HK-2 (cell line): ENCODE results near the gene CSH1.
"Not testable (repeated sequence)": the region's sequence is repeated elsewhere in the genome, so short reads cannot be mapped to it uniquely, and the experiment has no call there.

Experiments
- DNase-seq: peaks from one replicate; pipeline ENCODE4 v3.0.0-alpha.2; 2018; ENCODE audit not compliant: unreplicated experiment

CSH1 gene

DNA sequence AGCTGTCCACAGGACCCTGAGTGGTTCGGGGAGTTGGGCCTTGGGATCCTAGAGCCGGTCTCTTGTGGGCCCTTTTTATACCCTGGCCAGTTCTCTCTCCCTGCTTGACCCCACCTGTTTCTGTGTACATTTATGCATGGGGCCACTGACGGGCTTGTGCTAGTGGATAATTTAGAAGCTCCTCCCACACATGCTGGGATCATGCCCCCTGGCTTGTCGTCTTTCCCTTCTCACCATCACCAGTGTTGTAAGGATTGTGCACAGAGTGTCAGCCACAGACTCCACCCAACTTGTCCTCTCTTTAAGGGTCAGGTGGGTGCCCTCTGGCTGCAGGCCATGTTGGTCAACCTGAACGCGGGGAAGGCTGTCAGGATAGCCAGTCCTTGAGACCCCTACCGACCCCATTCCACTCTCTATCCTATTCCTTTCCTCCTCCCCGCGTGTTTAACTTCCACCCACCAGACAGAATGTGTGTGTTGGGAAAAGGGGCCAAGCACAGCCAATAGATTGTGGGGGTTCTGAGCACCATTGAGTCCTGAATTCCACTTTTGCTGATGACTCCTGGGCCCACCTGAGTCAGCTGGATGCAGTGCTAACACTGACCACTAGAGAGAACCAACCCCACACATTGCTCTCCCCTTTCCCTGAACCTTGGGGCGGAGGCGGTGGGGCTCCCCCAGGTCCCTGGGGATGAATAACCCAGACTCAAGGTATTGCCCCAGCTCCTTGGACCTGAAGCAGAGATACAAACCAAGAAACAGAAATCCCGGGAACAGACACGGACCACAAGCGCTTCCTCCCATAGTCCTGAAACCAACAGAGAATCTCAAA lies at the start of gene CSH1:
Gene CSH1, minus strand, starts transcription at position 51 of the 831 bp plus-strand sequence. CDS start 63 bp downstream, outside the sequence.
- not testable (repeated sequence) for DNase-seq

GRCh38 chr17:63945784-63946439 lies 49.5 kb upstream of the CSH1 start:
- no peak for DNase-seq

GRCh38 chr17:63944736-63945499 lies 48.5 kb upstream of the CSH1 start:
- DNase-seq = no peak

DNA sequence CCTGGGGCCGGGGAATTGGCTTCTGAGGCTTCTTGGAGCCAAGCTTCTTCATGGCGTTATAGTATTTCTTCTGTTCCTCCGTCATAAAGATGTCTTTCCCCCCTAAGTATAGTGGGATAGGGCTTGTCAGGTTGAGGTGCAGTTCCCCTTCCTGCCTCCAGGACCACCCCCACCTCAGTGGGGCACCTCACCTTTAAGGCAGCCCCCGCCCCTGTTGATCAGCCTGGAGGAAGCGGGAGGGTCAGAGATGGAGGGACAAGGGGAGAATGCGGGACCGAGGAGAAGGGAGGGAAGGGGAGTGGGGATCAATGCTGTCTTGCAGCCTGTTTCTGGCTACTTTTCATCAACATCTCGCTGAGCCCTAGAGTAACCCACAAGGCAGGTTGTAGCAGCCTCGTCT lies 47.4 kb upstream of the CSH1 start:
- DNase-seq = no peak

- no peak for DNase-seq
Measured at GRCh38 chr17:63942309-63942985, 46.1 kb upstream of the CSH1 start.

DNA sequence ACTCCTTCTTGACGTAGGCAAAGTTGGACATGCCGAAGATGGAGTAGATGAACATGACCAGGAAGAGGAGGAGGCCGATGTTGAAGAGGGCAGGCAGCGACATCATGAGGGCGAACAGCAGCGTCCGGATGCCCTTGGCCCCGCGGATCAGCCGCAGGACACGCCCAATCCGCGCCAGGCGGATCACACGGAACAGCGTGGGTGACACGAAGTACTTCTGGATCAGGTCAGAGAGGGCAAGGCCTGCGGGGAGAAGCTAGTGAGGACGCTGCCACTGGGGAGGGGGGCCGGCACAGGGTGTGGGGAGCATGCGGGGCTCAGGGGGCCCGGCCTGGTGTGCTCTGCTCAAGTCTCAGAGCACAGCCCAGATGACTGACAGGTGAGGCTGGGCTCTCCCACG lies 45.4 kb upstream of the CSH1 start:
- no peak for DNase-seq

DNA sequence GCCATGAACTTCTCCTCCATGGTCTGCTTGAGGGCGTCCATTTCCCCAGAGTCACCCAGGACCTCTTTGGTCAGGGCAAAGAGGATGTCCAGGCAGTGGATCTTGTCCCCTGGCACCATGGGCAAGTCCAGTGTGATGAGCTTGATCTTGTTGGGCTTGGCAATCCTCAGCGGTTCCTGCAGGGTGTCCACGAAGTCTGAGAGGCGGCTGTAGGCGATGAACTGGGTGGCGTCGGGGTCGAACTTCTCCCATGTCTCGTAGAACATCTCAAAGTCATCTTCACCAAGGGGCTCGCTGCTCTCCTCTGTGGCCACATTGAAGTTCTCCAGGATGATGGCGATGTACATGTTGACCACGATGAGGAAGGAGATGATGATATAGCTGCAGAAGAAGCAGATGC lies 44.8 kb upstream of the CSH1 start:
- DNase-seq = no peak

DNA sequence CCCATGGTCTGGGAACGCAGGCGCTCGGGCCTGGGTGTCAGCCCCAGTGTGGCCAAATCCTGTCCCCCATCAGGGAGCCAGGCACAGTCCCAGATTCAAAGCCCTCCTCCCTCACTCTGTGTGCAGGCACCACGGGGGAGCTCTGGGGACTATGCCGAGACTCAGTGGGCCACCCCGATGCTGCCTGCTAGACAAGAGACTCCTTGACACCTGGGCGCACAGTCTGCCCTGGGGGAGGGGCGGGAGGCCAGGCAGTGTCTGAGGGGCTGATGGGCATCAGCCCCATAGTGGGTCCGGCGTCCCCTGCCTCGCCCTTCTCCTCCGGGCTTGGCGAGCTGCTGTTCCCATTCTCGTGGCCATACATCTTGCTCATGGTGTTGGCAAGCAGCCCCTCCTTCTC lies 44.2 kb upstream of the CSH1 start:
- no peak for DNase-seq

DNA sequence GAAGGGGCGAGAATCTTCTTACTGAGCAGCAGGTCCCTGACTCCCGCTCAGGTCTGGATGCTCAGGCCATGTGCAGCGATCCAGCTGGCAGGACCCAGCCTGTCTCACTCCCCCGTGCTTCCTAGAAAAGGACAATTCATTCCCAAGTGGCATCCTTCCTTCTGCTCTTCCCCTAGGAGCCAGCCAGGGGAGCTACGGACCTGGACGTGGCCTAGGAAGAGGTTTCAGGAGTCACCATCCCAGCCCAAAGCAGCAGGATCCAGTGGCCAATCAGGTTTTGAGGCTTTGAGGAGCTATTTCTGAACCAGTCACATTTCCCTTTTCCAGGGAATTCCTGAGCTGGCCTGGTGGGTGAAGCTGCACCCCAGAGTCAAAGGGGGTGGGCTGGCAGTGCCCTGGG lies 43.5 kb upstream of the CSH1 start:
- DNase-seq = no peak

- DNase-seq = no peak
Measured at GRCh38 chr17:63939401-63939800, 43.0 kb upstream of the CSH1 start.

DNA sequence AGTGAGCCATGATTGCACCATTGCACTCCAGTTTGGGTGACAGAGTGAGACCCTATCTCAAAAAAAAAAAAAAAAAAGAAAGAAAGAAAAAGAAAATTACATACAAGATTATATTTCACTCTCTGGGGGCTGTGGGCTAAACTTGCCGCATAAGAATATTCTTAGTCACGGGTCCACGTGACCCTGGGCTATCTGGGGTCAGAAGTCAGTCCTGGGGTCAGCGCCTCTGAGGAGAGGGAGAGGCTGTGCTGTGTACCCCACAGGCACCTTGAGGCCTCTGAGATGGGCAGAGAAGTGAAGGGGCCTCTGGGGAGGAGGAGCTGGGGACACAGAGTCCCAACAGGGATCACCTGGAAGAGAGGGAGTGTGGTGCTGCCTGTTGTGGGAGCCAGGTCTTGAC lies 41.5 kb upstream of the CSH1 start:
- no peak for DNase-seq

DNA sequence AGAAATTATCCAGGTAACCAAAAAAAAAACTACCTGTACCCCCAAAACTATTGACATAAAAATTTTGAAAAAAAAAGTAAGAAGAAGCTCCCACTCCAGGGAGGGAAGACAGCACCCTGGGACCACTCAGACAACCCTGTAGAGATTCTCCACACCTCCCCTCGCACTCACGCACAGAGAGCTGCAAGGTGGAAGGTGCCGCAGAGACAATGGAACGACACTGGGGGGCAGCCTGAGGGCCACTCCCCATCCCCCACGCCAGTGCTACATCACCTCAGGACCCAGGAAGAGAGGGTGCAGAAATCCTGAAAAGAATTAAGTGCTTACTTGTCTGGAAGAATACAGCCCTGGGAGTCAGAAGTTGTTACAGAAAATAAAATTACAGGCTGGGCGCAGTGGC lies 40.9 kb upstream of the CSH1 start:
- DNase-seq = no peak

DNA sequence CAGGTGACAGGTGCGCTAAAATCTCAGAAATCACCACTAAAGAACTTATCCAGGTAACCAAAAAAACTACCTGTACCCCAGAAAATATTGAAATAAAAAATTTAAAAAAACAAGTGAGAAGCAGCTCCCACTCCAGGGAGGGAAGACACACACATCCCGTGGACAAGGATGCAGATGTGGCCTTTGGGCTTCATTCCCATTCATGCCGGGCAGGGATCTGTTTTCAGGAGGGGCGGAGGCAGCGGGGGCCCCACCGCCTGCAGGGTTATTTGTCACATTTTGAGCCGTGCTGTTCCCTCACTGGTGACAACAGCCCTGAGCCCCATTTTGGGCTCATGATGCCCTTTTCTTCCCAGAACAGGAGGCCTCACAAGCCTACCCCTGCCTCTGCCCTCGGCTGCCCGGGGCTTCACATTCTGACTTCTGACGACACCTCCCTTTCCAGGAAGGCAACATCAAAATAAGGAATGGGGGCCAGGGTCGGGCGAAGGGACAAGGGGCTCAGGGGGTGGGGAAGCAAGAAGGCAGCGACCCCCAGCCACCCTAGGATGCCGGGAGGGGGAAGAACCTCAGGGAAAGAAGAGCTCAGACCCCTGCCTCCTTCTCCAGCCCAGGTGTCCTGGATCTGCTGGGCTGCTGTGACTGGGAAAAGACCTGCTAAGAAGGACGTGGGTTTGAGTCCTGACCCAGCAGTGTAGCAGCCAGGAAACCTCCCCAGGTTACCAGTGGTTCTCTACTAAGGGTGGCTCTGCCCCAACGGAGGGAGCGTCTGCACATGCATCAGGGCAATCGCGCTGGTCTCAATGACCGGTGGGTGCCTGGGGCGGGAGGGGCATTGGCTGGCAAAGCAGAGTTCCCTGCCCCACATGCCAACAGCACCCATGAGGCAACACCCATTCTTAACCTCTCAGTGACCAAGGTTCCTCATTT lies 38.1 kb upstream of the CSH1 start:
- DNase-seq = no peak

GRCh38 chr17:63933598-63933997 lies 37.2 kb upstream of the CSH1 start:
- no peak for DNase-seq

DNA sequence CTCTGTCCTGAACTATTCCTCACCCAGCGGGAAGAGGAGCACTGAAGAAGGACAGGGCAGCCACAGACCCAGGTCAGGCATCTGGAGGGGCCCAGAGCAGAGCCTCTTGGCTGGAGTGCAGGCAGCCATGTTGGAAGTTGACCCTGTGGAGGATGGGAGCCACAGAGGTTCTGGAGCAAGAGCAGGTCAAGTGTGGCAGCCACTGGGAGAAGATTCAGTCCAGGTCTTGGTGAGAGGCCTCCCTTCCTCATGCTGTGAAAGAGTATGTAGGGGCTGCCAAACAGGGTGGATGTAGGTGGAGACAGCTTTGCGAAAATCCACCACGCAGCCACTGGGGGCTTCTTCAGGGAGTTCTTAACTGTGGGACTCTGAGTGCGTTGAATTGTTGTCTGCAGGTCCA lies 36.3 kb upstream of the CSH1 start:
- DNase-seq = no peak

DNA sequence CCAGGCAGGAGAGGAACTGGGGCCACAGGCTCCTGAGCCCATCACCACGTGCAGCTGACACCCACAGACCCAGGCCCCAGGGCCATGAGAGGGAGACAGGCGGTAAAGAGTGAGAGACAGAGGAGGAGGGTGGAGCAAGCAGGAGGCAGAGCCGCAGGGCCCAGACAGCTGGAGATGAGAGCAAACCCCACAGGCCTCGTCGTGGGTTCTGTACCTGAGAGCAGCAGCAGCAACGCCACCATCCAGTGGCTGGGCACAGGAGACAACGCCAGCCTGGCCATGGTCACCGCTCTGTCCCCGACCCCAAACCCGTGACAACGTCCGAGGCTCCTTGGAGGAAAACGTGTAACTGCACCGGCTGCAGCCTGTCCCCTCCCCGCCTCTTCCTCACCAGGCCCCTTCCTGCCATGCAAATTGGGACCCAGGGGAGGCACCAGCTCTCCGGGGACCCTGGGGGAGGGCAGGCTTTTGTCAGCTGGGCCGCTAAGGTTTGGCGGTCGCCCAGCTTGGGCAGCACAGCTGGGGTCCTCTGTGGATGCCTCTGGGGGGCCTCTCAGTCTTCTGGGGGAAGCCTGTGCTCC lies 35.7 kb upstream of the CSH1 start, which contains the start of gene CD79B:
Gene CD79B, minus strand, starts transcription at position 351 of the 581 bp plus-strand sequence. Its CDS starts 70 bp downstream, at position 281.
- no peak for DNase-seq

DNA sequence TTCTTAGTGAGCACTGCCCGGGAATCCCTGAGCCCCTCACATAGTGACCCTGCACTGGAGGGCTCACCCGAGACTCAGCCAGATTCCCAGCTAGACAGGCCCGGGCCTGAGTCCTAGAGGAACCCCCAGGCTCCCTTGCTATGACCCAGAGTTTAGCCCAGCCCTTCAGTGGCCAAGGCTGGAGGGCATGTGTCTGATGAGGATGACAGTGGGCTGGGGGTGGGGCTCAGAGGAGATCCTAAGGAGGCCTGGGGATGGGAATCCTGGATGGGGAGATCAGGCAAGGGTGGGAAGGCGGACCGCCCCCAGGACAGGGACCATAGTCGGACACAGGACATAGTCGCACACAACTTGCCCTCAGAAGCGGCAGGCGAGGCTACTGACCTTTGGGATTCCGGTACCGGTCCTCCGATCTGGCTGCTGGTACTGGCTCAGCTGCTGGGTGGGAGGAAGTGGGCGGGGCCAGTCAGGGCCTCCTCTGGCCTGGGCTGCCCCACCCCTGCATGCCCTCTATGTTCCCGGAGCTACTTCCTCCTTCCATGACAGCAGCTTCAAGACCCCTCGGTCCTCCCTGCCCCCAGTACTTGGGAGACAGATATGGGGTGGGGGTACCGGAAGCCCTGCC lies 34.7 kb upstream of the CSH1 start:
- DNase-seq = no peak

DNA sequence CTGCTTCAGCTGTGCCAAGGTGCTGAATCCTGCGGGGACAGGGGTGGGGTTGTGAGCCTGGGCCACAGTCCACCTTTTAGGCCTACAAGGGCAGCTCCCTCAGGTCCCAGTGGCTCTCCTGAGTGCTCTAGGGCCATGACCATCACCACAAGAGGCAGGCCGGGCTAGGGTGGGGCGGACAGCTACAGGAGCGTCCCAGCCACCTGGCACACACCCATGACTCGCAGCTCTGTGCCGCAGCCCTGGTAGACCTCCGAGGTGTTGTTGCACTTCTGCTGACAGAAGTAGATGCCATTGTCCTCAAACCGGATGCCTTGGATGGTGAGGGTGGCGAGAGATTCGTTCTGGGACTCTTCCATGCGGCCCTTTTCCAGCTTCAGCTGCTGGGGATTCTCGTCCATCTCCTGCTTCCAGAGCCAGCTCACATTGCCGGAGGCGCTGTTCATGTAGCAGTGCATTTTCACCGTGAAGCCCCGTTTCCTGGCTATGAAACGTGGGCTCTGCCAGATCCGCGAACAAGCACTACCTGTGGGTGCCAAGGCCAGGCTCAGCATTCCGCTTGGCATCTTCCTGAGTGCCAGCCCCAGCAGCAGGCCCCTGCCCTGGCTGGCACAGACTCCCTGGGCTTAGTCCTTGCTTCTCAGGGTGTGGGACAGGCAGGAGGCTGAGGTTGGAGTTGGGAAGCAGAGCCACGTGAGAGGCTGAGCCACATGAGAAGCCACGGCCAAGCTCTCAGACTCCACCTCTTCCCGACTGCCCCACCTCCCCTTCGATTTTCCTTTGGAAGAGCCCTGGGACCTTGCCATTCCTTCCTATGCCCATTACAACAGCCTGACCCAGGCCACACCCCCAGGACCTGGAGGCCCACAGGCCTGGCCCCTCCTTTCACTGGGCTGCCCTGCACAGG lies 33.7 kb upstream of the CSH1 start:
- DNase-seq = no peak
